ENCODE results near the gene CA14.
"Not testable (repeated sequence)": the region's sequence is repeated elsewhere in the genome, so short reads cannot be mapped to it uniquely, and the experiment has no call there.

The CA14 gene

DNA sequence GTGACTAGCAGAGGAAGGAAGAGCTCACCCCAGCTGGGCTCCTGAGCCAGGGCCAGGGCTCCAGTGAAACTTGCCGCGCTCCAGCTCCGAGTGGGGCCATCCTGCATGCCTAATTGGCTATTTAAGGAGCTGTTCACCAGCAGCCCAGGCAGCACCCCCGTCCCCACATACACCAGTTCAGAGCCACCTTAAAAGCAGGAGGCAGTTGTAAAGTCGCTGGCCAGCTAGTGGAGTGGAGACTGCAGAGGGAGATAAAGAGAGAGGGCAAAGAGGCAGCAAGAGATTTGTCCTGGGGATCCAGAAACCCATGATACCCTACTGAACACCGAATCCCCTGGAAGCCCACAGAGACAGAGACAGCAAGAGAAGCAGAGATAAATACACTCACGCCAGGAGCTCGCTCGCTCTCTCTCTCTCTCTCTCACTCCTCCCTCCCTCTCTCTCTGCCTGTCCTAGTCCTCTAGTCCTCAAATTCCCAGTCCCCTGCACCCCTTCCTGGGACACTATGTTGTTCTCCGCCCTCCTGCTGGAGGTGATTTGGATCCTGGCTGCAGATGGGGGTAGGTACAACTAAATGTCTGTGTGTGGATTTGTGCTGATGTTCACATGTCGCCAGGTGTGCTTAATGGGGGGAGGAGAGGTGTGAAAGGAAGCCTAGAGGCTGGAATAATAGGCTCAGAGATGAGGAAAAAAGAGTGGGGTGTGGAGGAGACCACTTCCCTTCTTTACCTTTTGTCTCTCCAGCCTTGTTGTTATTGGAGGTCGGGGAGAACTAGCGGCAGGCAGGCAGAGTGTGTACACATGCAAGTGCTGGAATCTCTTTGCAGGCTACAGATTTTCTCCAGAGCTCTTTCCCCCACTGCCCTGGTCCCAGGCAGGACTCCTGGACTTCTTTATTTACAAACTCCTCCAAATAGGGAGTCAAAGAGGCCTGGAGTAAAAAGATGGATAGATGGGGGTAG is at the start of gene CA14:
Gene CA14 (plus strand): TSS at position 151 of the 962 bp plus-strand sequence. CDS start 355 bp downstream, at position 506.
- peak; percentile 78 for DNase-seq

GRCh38 chr1:150208460-150208859 is 49.1 kb upstream of the CA14 start:
- DNase-seq, result not testable (repeated sequence)

GRCh38 chr1:150210091-150210490 is 47.5 kb upstream of the CA14 start:
- DNase-seq, result no peak

DNA sequence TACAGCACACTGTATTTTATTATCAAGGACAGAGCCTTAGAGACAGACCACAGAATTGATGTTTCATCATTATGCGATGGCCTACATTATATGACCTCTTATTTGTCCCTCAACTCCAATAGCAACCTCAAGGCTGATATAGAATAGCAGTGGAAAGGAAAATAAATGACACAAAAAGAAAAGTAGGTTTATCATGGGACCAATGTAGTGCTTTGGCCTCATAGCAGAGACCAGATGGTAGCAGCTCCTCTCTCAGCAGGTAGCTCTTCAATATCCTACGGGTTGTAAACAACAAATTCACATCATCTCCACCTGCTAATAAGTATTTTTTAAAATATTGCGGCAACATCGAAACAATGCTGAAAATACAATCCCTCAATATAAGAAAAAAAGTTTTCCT is 46.9 kb upstream of the CA14 start:
- DNase-seq, result peak; percentile 36

- no peak for DNase-seq
These were observed 45.5 kb upstream of the CA14 start for GRCh38 chr1:150212070-150212469.

DNA sequence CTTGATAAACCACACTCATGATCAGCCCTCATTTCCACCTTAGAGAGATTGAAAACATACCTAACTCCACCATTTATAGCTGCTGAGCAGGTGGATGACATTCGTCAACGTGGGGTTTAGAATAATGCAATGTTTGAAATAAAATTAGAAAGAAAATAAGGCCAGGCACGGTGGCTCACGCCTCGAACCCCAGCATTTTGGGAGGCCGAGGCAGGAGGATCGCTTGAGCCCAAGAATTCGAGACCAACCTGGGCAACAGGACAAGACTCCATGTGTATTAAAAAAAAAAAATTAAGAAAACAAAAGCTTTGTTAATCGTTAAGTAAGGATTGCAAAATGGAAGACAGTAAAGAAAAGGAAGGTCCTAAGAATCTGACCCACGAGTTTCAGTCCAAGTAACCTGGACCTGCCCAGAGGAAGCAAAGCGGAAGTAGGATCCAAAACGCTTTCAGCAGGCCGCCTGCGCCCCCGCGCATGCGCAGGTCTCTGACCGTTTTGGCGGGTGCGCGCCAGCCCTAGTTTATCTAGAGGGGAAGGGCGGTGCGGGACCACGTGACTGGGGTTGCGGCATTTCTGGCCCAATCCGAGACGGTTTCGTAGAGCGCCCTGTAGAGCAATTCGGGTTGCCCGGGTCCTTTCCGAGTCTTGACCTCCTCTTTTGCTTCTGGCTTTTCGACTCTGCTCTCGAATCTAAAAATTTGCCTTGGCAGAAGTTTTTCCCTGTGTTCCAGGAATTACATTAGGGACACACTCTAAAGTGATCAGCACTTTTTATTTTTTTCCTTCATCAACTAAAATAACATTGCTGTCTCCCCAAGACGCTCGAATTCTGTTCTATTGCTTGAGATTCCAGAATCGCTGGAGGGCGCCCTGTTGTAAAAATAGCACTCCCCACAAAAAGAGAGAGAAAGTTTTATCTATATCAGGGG is 44.1 kb upstream of the CA14 start:
- peak; percentile 95 for DNase-seq

- not testable (repeated sequence) for DNase-seq
These were observed 43.3 kb upstream of the CA14 start for GRCh38 chr1:150214099-150214756.

DNA sequence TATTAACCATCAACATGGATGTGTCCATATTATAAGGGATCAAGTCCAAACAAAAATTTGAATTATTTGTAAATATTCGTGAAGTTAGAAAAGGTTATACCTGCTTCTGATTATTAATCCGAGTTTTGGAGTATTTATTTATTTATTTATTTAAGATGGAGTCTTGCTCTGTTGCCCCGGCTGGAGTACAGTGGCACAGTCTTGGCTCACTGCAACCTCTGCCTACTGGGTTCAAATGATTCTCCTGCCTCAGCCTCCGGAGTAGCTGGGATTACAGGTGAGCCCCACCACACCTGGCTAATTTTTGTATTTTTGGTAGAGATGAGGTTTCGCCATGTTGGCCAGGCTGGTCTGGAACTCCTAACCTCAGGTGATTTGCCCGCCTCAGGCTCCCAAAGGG is 41.7 kb upstream of the CA14 start:
- DNase-seq, result not testable (repeated sequence)

- DNase-seq, result peak; percentile 30
These were observed 36.0 kb upstream of the CA14 start for GRCh38 chr1:150221552-150221951.

- DNase-seq, result no peak
These were observed 32.6 kb upstream of the CA14 start for GRCh38 chr1:150224983-150225382.

GRCh38 chr1:150225546-150225945 is 32.0 kb upstream of the CA14 start:
- DNase-seq, result no peak

GRCh38 chr1:150226486-150226885 is 31.1 kb upstream of the CA14 start:
- DNase-seq, result no peak

DNA sequence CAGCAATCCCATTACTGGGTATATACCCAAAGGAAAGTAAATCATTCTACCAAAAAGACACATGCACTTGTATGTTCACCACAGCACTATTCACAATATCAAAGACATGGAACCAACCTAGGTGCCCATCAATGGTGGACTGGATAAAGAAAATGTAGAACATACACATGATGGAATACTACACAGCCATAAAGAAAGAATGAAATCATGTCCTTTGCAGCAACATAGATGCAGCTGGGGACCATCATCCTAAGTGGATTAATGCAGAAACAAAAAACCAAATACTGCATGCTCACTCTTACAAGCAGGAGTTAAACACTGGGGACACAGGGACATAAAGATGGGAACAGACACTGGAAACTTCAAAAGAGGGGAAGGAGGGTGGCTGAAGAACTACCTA is 30.3 kb upstream of the CA14 start:
- no peak for DNase-seq

DNA sequence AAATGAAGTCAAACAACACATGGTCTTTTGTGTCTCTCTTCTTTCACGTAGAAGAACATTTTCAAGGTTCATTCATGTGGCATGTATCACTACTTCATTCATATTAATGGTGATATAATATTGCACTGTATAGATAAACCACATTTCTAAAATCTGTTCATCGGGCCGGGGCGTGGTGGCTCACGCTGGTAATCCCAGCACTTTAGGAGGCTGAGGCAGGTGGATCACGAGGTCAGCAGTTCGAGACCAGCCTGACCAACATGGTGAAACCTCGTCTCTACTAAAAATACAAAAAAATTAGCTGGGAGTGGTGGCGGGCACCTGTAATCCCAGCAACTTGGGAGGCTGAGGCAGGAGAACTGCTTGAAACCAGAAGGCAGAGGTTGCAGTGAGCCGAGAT is 29.3 kb upstream of the CA14 start:
- DNase-seq, result not testable (repeated sequence)

DNA sequence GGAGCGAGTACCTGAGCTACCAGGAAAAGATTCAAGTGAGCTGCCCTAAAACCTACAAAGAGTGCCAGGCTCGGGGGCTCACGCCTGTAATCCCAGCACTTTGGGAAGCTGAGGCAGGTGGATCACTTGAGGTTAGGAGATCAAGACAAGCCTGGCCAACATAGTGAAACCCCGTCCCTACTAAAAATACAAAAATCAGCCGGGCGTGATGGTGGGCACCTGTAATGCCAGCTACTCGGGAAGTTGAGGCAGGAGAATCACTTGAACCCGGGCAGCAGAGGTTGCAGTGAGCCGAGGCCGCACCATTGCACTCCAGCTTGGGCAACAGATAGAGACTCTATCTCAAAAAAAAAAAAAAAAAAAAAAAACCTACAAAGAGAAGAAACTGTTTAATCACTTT is 24.7 kb upstream of the CA14 start:
- not testable (repeated sequence) for DNase-seq

- no peak for DNase-seq
These were observed 23.9 kb upstream of the CA14 start for GRCh38 chr1:150233359-150234308.

GRCh38 chr1:150234309-150234565 is 23.3 kb upstream of the CA14 start:
- DNase-seq, result no peak

DNA sequence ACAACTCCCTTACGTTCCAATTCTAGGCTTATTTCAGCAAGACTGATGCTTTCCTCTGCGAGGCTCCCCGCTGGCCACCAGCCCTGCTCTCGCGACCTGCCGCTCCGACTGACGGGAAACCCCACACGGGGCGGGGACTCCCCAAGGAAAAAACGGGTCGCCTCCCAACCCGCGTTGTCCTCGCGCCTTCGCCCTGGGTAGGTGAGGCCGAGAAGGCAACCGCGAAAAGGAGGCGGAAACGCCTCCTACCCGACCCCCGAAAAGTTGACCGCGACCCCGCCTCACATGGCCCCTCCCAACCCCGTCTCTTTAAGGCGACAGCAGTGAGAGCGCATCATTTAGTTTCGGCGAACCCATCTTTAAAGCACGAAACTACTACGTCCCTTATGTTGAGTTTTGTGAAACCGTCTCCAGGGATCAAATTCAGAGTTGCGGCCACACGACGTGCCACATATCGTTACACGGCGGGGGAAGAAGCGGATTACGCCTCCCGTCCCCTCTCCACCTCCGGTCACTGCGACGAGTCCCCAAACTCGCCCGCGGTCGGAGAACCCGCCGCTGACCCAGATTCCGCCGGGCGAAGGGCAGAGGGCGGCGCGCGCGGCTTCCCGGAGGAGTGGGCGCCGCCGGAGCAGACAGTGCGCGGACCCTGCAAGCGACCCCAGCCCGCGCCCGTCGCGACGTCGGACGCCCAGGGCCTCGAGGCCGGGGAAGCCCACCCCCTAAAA is 22.8 kb upstream of the CA14 start:
- peak; percentile 80 for DNase-seq

GRCh38 chr1:150235294-150235851 is 22.2 kb upstream of the CA14 start:
- peak; percentile 60 for DNase-seq

DNA sequence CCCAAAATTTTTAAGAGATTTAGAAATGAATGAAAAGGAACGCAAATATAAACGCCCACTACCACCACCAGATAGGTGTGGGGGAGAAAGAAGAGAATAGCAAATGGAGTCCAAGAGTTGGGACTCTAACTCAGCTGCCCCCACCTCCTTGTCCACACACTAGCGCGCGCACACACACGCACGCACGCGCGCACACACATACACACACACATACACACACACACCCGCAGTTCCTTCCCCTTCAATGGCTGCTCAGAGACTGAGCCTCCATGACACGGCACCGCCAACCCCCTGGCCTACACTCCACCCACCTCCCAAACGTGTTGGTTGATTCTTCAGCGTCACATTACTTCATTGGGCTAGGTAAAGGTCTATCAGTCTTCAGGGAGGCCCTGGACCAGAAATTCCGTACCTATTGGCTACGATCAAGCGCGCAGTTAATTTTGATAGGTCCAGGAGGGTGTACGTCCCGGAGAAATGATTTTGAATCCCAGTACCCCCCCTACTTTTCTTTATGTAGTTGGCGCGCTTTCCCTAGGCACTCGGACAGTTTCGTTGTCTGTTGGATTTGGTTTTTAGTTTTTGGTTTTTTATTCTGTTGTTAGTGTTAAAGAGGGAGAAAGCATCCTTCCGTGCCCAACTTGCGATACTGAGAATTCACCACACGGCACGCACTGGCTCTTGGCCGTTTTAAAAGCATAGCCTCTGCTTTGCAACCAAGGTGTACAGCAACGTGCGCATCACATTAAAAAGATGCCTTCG is 21.5 kb upstream of the CA14 start, which contains the start of gene ANP32E:
Gene ANP32E (minus strand): TSS at position 261 of the 762 bp plus-strand sequence. CDS start 326 bp downstream, outside the sequence.
- peak; percentile 100 for DNase-seq

Measured in NCI-H69 (cell line).